Amniotic epithelial cell (primary cell): Measurements from ENCODE around the gene PGA4.

ENCODE experiments used
- DNase-seq: peaks from one replicate; pipeline ENCODE4 v3.0.0-alpha.2; 2010; ENCODE audit warnings: low read depth

PGA4 gene

DNA sequence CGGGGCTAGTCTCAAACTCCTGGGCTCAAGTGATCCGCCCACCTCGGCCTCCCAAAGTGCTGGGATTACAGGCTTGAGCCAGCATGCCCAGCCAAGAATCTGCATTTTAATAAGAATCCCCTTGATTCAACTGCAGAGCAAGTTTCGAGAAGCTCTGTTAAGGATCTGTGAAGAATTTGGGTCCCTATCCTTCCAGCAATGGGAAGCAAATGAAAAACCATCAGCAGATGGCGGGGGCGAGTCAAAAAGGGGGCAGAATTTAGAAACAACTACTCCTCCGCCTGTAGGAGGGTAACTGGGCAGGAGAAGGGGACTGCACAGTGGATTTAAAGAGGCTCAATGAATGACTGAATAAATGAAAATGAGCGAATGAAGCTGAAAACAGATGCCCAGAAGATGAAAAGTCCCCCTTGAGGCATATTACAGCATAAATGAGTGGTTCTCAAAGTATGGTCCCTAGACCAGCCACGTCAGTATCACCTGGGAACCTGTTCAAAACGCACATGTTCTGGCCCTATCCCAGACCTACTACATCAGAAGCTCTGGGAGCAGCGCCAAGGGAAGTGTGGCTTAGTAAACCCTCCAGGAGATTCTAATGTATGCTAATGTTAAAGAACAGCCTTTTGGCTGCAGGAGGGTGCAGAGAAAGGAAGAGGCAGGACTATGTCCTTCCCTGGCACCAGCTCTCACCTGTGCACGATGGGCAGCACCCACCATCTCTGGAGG is 58.0 kb downstream of the PGA4 start:
- no peak for DNase-seq

GRCh38 chr11:61280883-61281580 is 58.9 kb downstream of the PGA4 start:
- no peak for DNase-seq
